Islet of Langerhans (tissue), 1 donor: ENCODE data around the gene EIF4G3.
"Not testable (repeated sequence)": the region's sequence is repeated elsewhere in the genome, so short reads cannot be mapped to it uniquely, and the experiment has no call there.

Experiments used
- FAIRE-seq: peaks from one replicate; lab custom pipeline; 2011; peaks lifted over from hg19 to GRCh38; lab: Jason Lieb, UNC

EIF4G3 gene, protein sequence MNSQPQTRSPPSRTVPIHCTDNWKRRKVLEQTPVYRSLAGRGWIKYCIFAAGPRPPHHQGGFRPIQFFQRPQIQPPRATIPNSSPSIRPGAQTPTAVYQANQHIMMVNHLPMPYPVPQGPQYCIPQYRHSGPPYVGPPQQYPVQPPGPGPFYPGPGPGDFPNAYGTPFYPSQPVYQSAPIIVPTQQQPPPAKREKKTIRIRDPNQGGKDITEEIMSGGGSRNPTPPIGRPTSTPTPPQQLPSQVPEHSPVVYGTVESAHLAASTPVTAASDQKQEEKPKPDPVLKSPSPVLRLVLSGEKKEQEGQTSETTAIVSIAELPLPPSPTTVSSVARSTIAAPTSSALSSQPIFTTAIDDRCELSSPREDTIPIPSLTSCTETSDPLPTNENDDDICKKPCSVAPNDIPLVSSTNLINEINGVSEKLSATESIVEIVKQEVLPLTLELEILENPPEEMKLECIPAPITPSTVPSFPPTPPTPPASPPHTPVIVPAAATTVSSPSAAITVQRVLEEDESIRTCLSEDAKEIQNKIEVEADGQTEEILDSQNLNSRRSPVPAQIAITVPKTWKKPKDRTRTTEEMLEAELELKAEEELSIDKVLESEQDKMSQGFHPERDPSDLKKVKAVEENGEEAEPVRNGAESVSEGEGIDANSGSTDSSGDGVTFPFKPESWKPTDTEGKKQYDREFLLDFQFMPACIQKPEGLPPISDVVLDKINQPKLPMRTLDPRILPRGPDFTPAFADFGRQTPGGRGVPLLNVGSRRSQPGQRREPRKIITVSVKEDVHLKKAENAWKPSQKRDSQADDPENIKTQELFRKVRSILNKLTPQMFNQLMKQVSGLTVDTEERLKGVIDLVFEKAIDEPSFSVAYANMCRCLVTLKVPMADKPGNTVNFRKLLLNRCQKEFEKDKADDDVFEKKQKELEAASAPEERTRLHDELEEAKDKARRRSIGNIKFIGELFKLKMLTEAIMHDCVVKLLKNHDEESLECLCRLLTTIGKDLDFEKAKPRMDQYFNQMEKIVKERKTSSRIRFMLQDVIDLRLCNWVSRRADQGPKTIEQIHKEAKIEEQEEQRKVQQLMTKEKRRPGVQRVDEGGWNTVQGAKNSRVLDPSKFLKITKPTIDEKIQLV (N-terminal part only)

DNA sequence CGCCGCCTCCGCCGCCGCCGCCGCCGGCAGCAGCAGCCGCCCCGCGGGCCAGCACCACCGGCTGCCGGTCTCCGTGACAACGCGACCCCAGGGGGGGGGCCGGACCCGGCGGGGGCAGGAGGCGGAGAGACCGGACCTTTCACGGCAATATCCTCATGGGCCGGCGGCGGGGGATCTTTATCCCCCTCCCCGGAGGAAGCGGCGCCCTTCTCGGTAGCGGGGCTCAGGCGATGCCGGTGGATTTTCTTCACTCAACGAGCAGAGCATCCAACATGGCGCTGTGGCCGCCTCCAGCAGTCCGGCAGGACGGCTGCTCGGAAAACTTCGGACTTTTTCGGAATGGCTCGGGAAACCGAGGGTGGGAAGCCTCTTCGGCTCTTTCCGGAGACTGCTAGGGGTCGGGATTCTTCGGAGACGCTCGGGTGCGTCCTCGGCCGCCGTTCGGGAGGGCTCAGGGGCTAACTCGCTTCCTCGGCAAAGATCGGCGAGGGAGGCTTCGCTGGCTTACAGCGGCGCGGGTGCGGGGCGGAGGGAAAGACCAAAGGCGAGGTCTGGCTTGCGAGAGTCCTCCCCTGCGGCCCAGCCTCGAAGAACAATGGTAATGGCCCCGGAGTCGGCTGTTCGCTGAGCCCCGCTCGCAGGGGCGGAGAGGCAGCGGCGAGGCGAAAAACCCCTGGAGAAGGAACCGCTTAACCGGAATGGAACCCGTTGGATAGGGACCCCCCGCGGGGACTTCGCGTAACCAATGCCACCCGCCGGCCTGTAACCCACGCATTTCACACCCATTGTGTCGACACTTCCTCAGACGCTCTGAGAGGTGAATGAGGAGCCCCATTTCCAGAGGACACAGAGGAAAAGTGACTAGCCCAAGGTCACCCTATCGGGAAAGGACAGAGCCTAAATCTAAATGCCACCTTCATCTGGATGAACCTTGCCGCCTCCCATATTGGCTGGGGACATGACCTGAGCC, at the start of gene EIF4G3:
Gene EIF4G3, minus strand, starts transcription at position 312 of the 970 bp plus-strand sequence. CDS start 174,155 bp downstream, outside the sequence.
- FAIRE-seq: peak; percentile 45

DNA sequence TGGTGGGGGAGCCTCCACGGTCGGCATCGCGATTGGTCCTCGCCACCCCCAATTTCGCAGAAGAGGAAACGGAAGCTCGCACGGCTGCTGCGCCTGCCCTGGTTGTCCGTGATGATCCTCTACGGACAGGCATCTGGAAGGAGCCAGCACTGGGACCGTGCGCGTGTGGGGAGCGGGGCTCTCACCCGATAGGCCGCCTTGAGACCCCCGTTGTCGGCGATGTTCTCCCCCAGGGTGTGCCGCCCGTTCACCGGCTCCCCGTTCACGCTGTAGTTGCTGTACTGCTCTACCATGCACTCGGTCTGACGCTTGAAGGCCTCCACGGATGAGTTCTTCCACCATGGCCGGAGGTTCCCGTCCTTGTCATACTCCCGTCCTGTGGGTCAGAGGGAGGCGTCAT, 48.4 kb upstream of the EIF4G3 start:
- FAIRE-seq: no peak

DNA sequence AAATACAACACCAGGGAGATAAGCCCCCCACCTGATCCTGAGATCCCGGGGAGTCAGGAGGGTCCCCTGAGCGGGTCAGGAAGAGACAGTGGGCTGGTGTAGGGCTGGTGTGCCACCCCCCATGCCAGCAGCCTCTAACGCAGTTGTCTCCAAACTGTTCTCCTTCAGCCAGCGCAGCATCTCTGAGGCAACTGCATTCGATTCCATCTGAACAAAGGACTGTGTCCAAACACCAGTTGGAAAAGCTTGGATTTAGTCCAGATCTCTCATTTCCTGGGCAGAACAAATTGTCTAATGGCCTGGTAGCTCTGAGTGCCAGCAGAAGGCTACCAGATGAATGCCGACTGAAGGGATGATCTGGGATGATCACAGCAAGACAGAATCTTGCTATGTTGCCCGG, 44.1 kb upstream of the EIF4G3 start:
- FAIRE-seq: peak; percentile 87

DNA sequence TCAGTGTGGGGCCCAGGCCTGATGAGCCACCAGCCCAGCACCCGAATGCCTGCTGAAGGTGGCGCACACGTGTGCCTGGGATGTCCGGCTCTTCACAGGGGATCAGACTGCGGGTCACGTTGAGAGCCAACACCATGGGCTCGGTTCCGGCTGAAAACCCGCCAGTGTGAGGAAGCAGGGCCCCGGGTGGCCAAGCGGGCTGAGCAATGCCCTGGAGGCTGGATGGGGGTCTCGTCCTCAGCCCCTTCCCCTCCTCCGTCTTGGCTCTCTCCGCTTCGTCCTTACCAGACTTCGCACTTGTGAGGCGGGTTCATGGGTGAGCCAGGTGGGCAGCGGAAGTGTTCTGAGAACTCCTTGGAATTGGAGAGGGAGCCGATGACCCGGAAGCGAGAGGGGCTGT, 43.0 kb upstream of the EIF4G3 start:
- FAIRE-seq: no peak

DNA sequence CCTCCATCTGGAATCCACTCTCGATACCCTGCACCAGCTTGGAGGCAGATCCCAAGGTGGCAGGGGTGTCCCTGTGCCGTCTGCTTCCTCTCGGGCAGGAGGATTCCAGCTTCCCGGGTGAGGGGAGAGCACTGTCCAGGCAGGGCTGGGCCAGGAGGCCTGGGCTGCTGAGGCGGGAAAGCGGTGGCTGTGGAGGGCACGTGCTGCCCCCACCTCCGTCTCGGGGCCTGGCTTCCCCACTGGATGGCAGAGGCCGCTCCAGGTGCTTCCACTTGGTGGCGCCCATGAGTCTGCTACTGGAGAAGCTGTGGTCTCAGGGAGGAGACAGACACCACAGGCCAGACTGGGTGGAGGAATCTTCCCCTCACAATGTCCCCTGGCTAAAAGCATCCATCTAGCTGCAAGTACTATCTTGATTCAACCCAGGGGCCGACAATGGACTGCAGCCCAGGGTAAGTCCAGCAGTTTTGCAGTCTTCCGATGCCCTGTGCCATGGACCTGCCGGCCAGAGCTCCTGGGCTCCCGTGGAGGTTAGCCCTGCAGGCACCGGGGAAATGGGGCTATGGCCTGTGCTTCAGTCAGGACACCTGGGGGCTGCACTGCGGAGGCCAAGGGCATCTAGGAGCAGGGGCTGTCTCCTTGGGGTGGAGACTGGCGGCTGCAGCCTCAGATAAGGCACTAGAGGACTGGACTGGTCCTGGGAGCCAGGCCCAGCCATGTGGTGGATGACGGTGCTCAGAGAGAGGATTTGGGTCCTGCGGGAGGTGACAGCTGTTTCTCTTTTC, 41.3 kb upstream of the EIF4G3 start:
- FAIRE-seq: no peak

DNA sequence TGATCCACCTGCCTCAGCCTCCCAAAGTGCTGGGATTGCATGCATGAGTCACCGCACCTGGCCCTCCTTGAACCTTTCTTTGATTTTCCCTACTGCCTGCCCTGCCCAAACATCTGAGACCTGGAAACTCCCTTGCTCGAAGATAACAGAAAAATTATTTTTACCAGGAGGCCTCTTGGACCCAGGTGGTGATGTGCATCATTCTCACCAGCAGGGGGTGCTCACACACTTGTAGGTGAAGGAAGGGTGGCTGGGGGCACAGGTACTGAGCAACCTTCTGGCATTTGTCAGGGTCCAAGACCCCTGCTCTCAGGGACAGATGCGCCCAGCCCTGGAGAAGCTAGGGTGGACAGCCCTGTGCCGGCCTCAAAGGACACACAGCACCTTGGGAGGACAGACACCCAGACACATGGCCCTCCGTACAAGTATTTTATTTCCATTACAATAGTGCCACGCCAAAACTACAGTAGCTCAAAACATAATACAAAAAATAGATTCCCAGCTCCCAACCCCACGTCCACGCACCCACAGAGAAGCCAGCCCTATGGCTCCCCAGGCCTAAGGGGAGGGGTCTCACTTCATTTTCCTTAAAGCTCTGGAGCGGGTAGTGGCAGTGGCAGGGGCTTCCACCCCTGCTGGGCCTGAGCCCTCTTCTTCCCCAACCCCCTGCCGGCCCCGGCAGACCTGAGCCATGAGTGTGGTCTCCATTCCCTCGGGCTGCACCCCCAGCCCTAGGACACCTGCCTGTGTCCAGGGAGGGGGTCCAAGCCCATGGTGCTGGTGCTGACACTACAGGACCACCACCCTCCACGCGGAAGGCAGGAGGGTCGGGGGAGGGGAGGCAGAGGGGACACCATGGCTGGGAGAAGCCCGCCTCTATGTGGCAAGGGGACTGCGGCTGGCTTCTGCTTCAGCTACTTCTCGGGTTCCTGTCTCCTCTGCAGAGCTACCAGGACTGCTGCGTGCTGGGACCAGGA, 40.4 kb upstream of the EIF4G3 start:
- no peak for FAIRE-seq

DNA sequence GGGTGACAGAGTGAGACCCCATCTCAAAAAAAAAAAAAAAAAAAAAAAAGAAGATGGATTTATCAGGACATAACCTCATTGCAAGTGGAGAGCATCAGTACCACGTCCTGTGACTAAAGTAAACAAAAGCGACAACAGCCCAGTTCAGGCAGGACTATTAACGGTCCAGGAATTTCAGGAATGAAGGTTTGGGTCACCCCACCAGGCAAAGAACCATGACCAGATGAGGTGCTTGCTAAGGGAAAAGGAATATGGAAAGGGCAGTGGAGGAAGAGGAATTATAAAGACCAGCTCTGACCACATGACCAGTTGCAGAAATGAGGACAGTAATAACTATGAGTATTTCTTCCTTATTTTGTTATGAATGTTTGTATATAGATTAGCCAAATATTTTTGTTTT, 35.4 kb upstream of the EIF4G3 start:
- FAIRE-seq: no peak

DNA sequence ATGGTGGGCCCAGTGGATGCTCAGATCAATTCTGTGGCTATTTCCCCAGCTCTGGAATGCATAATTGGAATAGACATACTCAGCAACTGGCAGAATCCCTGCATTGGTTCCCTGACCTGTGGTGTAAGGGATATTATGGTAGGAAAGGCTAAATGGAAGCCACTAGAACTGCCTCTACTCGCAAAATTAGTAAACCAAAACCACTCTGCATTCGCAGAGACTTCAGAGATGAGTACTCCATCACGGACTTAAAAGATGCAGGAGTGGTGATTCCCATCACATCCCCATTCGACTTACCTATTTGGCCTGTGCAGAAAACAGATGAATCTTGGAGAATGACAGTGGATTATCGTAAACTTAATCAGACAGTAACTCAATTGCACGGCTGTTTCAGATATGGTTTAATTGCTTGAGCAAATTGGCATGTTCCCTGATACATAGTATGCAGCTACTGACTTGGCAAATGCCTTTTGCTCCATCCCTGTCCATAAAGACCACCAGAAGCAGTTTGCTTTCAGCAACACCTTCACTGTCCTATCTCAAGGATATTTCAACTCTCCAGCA, 31.5 kb upstream of the EIF4G3 start:
- FAIRE-seq: not testable (repeated sequence)

DNA sequence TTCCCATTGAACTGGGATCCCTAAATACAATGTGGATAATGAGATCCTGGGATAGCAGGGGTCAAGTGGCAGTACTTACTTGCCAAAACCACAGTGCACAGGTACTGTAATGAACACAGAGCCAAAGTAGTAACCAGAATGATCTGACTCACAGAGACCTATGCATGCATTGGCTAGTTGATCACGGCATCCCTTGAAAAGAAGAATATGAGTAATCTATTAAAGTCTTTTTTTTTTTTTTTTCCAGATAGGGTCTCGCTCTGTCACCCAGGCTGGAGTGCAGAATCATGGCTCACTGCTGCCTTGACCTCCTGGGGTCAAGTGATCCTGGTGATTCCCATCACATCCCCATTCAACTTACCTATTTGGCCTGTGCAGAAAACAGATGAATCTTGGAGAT, 29.4 kb upstream of the EIF4G3 start:
- FAIRE-seq: no peak

DNA sequence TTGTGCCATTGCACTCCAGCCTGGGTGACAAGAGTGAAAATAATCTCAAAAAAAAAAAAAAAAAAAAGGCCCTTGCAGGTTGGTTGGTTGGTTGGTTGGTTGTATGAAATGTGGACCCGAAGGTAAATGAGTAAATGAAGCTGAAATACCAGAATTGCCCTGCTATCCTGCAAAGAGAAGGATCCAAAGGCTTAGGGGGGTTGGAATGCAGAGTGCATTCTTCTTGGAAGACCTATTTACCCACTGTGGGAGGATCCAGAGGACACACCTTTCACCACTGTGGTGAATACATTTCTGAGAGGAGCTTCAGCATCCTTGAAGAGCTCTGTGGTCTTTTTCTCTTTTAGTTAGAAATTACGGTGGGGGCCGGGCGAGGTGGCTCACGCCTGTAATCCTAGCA, 28.7 kb upstream of the EIF4G3 start:
- no peak for FAIRE-seq

DNA sequence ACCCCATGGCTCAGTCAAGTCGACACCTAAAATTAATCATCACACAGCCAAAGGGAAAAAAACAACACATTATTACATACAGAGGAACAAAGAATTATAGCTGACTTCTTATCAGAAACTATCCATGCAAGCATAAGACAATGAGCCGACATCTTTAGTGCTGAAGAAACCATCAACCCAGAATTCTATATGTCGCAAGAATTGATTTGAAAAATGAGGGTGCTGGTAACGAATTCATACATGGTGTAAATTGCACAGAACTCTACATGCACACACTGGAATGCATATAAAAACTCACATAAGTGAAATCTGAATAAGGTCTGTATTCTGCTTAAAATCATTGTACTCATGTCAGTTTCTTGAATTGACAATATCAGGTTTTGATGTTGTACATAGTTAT, 25.0 kb upstream of the EIF4G3 start:
- FAIRE-seq: no peak

DNA sequence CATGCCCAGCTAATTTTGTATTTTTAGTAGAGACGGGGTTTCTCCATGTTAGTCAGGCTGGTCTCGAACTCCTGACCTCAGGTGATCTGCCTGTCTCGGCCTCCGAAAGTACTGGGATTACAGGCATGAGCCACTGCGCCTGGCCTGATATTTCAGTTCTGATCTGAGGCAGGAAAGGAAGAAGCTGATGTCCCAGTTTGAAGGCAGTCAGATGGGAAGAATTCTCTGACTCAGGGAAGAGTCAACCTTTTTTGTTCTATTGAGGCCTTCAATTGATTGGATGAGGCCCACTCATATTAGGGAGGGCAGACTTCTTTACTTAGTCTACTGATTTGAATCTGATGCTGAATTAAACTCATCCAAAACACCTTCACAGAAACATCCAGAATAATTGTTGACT, 24.5 kb upstream of the EIF4G3 start:
- FAIRE-seq: not testable (repeated sequence)

DNA sequence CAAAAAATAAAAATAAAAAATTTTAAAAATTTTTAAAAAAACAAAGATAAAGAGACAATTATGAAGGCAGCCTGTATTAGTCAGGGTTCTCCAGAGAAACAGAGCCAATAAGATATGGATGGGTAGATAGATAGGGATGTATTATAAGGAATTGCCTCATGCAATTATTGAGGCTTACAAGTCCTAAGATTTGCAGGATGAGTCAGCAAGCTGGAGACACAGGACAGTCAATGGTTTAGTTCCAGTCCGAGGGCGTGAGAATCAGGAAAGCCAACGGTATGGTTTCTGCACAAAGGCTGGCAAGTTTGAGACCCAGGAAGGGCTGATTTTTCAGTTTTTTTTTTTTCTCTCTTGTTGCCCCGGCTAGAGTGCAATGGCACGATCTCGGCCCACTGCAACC, 24.1 kb upstream of the EIF4G3 start:
- FAIRE-seq: no peak

DNA sequence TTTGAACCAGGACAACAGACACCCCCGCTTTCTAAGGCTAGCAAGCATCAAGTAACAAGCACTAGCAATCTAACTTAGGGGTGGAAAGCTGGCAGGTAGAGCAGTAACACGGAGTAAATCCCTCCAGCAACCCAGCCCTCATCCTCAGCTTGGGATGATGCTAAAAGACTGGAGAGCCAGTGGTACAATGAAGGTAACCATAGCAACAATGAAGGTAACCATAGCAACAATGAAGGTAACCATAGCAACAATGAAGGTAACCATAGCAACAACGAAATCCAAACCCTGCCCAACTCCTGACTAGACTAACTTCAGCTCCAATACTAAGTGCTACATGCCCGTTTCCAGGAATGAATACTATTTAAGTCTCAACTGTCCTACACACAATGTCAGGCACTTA, 22.2 kb upstream of the EIF4G3 start:
- FAIRE-seq: no peak

DNA sequence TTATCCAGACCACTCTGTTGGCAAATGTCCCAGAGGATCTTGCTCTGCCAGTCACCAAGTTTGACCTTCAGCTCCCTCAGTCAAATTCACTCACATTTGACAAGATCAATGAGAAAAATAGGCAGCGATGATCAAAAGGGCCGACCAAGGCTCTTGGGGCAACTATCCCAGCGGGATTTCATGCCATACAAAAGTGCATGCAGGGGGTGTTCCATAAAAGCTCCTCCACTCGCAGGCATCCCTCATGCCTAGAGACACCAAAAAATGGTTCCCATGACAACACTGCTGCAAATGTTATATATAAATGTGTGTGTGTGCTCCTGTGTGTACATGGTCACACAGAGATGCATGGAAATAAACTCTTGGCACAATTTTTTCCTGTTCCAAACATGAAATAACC, 16.2 kb upstream of the EIF4G3 start:
- no peak for FAIRE-seq

DNA sequence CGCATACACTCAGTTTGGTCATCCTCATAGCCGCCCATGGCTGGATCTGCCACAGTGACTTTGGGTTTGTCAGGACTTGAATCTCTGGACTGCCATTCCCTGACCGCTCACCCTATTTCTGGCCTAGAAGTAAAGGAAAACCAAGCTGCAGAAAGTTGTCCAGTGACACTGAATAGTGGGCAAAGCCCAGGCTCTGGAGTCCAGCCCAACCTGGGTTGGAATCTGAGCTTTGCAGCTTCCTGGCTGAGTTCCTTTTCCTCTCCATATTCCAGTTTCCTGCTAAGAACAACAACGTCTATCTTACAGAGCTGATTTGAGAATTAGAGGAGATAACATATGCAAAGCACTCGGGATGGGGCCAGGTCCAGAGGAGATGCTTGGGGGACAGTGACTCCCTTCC, 15.6 kb upstream of the EIF4G3 start:
- FAIRE-seq: no peak

DNA sequence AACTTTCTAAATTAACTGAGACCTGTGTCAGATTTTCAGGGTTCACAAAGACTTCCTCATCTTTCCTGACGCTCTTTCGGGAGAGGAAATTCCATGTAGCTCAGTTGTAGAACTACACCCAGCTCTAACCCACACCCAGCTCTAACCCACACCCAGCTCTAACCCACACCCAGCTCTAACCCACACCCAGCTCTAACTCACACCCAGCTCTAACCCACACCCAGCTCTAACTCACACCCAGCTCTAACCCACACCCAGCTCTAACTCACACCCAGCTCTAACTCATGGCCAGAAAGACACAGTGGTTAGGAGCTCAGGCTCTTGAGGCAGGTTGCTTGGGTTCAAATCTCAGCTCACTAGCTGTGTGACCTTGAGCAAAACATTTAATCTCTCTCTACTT, 14.1 kb upstream of the EIF4G3 start:
- not testable (repeated sequence) for FAIRE-seq

DNA sequence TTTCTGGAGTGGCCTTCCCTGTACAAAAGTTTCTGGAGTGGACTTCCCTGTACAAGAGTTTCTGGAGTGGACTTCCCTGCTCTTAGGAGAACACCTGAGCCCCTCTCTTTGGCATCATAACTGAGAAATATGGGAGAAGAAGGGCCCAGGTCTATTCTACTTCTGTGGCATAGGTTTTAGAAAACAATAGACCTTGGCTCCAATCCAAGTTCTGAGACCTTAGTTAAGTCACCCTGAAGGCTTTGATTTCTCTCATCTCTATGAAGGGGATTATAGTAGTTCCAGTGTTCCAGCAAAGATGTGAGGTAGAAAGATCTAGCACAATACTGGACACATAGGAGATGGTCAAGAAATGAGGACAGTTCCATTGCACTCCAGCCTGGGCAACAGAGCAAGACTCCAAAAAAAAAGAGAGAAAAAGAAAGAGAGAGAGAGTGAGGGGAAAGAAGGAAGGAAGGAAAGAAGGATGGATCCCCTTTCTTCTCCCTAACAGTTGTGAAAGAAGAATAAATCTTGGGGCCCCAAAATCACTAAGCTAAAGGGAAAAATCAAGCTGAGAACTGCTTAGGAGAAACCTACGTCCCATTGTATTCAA, 13.3 kb upstream of the EIF4G3 start:
- FAIRE-seq: no peak

DNA sequence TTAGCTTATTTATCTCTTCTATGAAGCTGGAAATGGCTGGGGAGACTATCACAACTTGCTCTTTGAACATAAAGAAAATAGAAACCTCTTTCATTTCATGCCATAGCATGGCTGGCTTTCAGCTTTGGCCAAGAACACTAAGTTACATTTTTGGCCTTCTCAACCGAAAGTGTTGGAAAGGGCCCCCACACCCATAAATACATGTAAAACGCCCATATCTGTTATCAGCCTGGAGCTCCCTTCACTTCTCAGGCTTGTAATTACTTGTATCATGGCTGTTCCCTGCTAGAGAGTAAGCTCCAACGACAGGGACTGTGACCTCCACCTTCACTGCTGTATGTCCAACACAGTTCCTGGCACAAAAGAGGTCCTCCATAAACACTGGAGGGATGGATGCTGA, 12.7 kb upstream of the EIF4G3 start:
- FAIRE-seq: no peak
